HEK293 (cell line): Measurements from ENCODE around the gene NATD1.

Experiments
- CTCF ChIA-PET: fragments of 350-600 bp; formaldehyde crosslinking; extraction: SDS; loops from one replicate; lab custom pipeline; 2021; ENCODE audit warnings: antibody characterized with exemption; lab: Yijun Ruan, JAX
- POLR2A ChIA-PET: fragments of 300-600 bp; formaldehyde crosslinking; extraction: SDS; loops from one replicate; lab custom pipeline; 2020; ENCODE audit warnings: antibody characterized with exemption, inconsistent platforms; lab: Yijun Ruan, JAX
- H3K27ac ChIP-seq: fragments of 200-500 bp; sonication (Bioruptor generic); 2 replicates; pipeline ENCODE4 v1.5.1; 2014; ENCODE audit warnings: low read depth, low read length, control low read depth, inconsistent platforms; ENCODE audit errors: extremely low read depth
- H3K36me3 ChIP-seq, 2 experiments: fragments of 200-500 bp in 1 of 2; sonication (Bioruptor generic) in 1 of 2; 1 replicate in 1 of 2; 2 replicates in 1 of 2; pipeline ENCODE4 v1.5.1; 2014 to 2017; ENCODE audit warnings: inconsistent platforms in 2 of 2, low read length in 2 of 2; ENCODE audit not compliant: control insufficient read depth in 2 of 2, insufficient read depth in 1 of 2
- H3K4me1 ChIP-seq: fragments of 200-500 bp; sonication (Bioruptor generic); 2 replicates; pipeline ENCODE4 v1.5.1; 2014; ENCODE audit warnings: mild to moderate bottlenecking, low read length, inconsistent platforms; ENCODE audit not compliant: control insufficient read depth, insufficient read depth
- H3K4me3 ChIP-seq: 2 replicates; pipeline ENCODE4 v1.5.1; 2011; ENCODE audit warnings: low read depth, mild to moderate bottlenecking, control low read depth, low read length, moderate library complexity
- H3K9me3 ChIP-seq: fragments of 200-500 bp; sonication (Bioruptor generic); 2 replicates; pipeline ENCODE4 v1.5.1; 2014; ENCODE audit warnings: low read depth, low read length, inconsistent platforms; ENCODE audit not compliant: control insufficient read depth, insufficient read depth
- BCL11A ChIP-seq: fragments of 450-650 bp; formaldehyde crosslinking; IDR thresholded peaks from 2 replicates; pipeline ENCODE4 v1.5.1; 2016; ENCODE audit warnings: low read depth, missing biosample characterization, missing genetic modification characterization
- BCL11B ChIP-seq: fragments of 450-650 bp; formaldehyde crosslinking; IDR thresholded peaks from 2 replicates; pipeline ENCODE4 v1.5.1; 2016; ENCODE audit warnings: low read depth, missing biosample characterization, missing genetic modification characterization
- HOXD13 ChIP-seq: sonication (generic); formaldehyde crosslinking; IDR thresholded peaks from 2 replicates; pipeline ENCODE4 v1.8.0; 2022; ENCODE audit warnings: missing genetic modification reagents, borderline replicate concordance
- SP7 ChIP-seq: fragments of 450-650 bp; formaldehyde crosslinking; IDR thresholded peaks from 2 replicates; pipeline ENCODE4 v1.5.1; 2016; ENCODE audit warnings: missing biosample characterization, missing genetic modification characterization
- ZNF10 ChIP-seq: fragments of 450-650 bp; formaldehyde crosslinking; IDR thresholded peaks from 2 replicates; pipeline ENCODE4 v1.5.1; 2017; ENCODE audit warnings: missing biosample characterization, missing genetic modification characterization
- ZNF416 ChIP-seq: fragments of 450-650 bp; formaldehyde crosslinking; IDR thresholded peaks from 2 replicates; pipeline ENCODE4 v1.5.1; 2016; ENCODE audit warnings: missing biosample characterization, missing genetic modification characterization
- ZNF558 ChIP-seq: fragments of 450-650 bp; formaldehyde crosslinking; IDR thresholded peaks from 2 replicates; pipeline ENCODE4 v1.5.1; 2016; ENCODE audit warnings: missing biosample characterization, missing genetic modification characterization
- ZNF560 ChIP-seq: fragments of 450-650 bp; formaldehyde crosslinking; IDR thresholded peaks from 2 replicates; pipeline ENCODE4 v1.5.1; 2017; ENCODE audit warnings: missing biosample characterization, missing genetic modification characterization, borderline replicate concordance
- ZNF600 ChIP-seq: fragments of 450-650 bp; formaldehyde crosslinking; IDR thresholded peaks from 2 replicates; pipeline ENCODE4 v1.5.1; 2016; ENCODE audit warnings: missing biosample characterization, missing genetic modification characterization
- ZNF610 ChIP-seq: fragments of 450-650 bp; formaldehyde crosslinking; IDR thresholded peaks from 2 replicates; pipeline ENCODE4 v1.5.1; 2016; ENCODE audit warnings: missing biosample characterization, missing genetic modification characterization, borderline replicate concordance
- ZNF837 ChIP-seq: fragments of 450-650 bp; formaldehyde crosslinking; IDR thresholded peaks from 2 replicates; pipeline ENCODE4 v1.5.1; 2016; ENCODE audit warnings: missing biosample characterization, missing genetic modification characterization
- TF ChIP-seq, protein P1 (sequence below): fragments of 450-650 bp; formaldehyde crosslinking; IDR thresholded peaks from 2 replicates; pipeline ENCODE4 v1.5.1; 2016; ENCODE audit warnings: missing biosample characterization, missing genetic modification characterization
- TF ChIP-seq, protein P2 (sequence below): fragments of 450-650 bp; formaldehyde crosslinking; IDR thresholded peaks from 2 replicates; pipeline ENCODE4 v1.5.1; 2016; ENCODE audit warnings: missing biosample characterization, missing genetic modification characterization
- TF ChIP-seq, protein P3 (sequence below): fragments of 450-650 bp; formaldehyde crosslinking; IDR thresholded peaks from 2 replicates; pipeline ENCODE4 v1.5.1; 2017; ENCODE audit warnings: missing biosample characterization, mild to moderate bottlenecking, missing genetic modification characterization, moderate library complexity

NATD1 gene

DNA sequence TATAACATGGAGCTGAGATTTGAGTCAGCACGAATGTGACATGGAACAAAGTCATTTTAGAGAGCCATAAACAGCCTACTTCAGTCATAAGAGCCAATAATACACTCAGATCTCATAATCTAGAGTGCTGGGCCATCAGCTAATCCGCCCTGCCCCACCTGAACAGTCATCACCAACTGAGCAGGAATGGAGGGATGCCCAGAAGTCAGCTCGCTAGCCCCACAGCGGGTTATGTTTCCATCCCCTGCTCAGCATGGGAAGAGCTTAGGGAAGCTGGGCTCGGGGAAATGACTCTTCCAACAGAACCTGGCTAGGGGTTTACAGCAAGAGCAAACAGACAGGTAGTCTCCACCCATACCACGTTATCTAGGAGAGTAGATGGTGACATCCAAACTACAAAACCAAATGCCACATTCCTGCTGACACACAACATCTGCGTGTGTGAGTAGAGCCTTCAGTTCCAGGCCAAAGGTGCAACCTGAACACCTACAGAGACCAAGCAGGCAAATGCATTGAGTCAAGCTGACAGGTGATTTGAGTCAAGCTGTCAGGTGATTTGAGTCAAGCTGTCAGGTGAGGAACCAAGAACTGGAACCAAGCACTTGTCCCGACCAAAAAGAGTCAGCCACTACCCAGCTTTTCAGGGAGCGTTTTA, 41.3 kb downstream of the NATD1 start (continued):
- TF ChIP-seq, protein P1, sequence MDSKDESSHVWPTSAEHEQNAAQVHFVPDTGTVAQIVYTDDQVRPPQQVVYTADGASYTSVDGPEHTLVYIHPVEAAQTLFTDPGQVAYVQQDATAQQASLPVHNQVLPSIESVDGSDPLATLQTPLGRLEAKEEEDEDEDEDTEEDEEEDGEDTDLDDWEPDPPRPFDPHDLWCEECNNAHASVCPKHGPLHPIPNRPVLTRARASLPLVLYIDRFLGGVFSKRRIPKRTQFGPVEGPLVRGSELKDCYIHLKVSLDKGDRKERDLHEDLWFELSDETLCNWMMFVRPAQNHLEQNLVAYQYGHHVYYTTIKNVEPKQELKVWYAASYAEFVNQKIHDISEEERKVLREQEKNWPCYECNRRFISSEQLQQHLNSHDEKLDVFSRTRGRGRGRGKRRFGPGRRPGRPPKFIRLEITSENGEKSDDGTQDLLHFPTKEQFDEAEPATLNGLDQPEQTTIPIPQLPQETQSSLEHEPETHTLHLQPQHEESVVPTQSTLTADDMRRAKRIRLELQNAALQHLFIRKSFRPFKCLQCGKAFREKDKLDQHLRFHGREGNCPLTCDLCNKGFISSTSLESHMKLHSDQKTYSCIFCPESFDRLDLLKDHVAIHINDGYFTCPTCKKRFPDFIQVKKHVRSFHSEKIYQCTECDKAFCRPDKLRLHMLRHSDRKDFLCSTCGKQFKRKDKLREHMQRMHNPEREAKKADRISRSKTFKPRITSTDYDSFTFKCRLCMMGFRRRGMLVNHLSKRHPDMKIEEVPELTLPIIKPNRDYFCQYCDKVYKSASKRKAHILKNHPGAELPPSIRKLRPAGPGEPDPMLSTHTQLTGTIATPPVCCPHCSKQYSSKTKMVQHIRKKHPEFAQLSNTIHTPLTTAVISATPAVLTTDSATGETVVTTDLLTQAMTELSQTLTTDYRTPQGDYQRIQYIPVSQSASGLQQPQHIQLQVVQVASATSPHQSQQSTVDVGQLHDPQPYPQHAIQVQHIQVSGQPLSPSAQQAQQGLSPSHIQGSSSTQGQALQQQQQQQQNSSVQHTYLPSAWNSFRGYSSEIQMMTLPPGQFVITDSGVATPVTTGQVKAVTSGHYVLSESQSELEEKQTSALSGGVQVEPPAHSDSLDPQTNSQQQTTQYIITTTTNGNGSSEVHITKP (tag by site-specific recombination): peak; percentile 70
- TF ChIP-seq ZNF558 (tag by site-specific recombination) (no peak), ZNF10 (tag by site-specific recombination) (no peak), ZNF837 (tag by site-specific recombination) (no peak)

DNA sequence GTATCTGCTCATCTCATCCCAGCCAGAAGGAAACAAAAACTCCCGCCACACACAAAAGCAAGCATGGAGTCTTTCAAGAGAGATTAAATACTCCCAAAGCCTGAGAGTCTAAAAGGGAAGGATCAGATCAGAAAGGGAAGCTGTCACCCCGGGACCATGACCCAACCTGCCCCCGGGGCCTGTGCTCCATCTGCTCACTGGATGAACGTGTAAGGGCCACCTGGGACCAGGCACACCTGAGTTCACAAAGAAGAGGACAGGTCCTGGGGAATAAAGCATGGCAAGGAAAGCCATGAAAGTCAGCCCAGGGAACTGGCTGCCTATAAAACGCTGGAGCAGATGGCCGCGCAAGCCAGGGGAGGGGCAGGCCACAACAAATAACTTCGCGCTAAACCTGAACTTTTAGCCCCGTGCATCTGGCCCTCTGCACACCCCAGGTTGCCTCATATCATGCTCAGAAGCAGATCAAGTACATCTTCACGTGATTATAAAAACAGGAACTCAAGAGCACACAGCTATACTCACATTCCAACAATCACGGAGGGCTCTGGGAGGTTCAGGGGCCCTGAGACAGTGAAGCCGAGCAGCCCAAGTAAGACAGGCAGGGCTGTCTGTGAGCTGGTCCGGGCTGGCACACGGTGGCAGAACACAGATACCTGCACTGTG, 42.7 kb downstream of the NATD1 start:
- POLR2A ChIA-PET: no interaction called here
- Histone ChIP-seq H3K4me3 (no peak overlapping the region), H3K27ac (no peak overlapping the region), H3K9me3 (no peaks in the 10 kb centered on the region), H3K36me3 (peaks cover 18 to 51% of the 10 kb centered on the region in 2 experiments), H3K4me1 (peaks cover 9% of the 10 kb centered on the region)
- CTCF ChIA-PET: interaction anchor here (0.6 to 1.9 kb wide), 2 partner anchors 92 to 111 kb away, joined by 3 to 7 read pairs; no protein-coding TSS in a partner anchor
- no peak for TF ChIP-seq BCL11A (tag by site-specific recombination)
- peak; percentile 64; the same call in 1 of the 2 replicates for TF ChIP-seq ZNF600 (tag by site-specific recombination)

DNA sequence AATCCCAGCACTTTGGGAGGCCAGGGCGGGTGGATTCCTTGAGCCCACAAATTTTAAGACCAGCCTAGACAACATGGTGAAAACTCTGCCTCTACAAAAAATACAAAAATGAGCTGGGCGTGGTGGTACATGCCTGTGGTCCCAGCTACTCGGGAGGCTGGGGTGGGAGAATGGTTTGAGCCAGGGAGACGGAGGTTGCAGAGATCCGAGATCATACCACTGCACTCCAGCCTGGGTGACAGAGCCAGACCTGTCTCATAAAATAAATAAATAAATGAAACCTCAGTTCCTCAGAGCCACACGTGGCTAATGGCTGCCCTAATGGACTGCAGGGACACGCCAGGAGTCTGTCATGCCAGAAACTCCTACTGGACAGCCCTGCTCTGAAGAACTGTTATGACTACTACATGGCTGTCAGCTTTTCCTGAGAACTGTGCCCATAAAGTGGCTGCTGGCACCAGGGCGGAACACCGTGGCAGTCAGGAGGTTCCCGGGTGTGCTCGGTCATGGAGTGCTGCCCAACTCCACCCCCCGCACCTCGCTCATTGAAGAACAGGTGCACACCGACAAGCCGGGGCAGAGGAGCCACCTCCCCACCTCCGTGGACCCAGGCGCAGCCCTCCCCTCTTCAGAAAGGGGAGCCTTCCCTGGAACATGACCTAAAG, 43.6 kb downstream of the NATD1 start:
- TF ChIP-seq, protein P1 (tag by site-specific recombination): peak; percentile 53; the same call in 1 of the 2 replicates
- TF ChIP-seq SP7 (tag by site-specific recombination): no peak
- ChIA-PET CTCF (no interaction called here), POLR2A (no interaction called here)
- Histone ChIP-seq H3K36me3 (peaks cover 18 to 51% of the 10 kb centered on the region in 2 experiments), H3K4me1 (peaks cover 9% of the 10 kb centered on the region), H3K27ac (no peak overlapping the region), H3K9me3 (no peaks in the 10 kb centered on the region), H3K4me3 (no peak overlapping the region)

DNA sequence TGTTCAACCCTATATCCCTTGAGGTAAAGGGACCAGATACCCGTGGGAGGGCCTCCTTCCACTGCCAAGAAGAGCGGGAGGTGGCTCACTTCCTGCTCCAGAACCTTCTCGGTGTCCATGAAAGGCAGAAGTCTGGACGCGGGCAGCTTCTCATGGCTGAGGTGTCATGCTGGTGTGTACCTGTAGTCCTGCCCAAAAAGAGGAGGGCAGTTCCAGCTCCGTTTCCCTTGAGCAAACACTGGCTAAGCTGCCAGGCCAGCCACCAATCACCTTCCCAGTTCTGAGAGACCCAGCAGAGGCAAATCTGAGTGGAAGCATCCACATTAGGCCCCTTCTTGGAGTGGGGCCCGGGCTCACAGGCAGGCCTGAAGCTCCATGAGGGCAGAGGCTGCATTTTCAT, 44.9 kb downstream of the NATD1 start:
- Histone ChIP-seq H3K9me3 (no peaks in the 10 kb centered on the region), H3K4me1 (peaks cover 9% of the 10 kb centered on the region), H3K4me3 (no peak overlapping the region), H3K36me3 (peaks cover 18 to 52% of the 10 kb centered on the region in 2 experiments), H3K27ac (no peak overlapping the region)
- ChIA-PET POLR2A (no interaction called here), CTCF (interaction anchor here (0.7 kb wide), 1 partner anchor 1127 kb away, joined by 3 read pairs; no protein-coding TSS in a partner anchor)
- TF ChIP-seq HOXD13 (CRISPR knock-in tag): no peak
- no peak for TF ChIP-seq ZNF416
- TF ChIP-seq, protein P2, sequence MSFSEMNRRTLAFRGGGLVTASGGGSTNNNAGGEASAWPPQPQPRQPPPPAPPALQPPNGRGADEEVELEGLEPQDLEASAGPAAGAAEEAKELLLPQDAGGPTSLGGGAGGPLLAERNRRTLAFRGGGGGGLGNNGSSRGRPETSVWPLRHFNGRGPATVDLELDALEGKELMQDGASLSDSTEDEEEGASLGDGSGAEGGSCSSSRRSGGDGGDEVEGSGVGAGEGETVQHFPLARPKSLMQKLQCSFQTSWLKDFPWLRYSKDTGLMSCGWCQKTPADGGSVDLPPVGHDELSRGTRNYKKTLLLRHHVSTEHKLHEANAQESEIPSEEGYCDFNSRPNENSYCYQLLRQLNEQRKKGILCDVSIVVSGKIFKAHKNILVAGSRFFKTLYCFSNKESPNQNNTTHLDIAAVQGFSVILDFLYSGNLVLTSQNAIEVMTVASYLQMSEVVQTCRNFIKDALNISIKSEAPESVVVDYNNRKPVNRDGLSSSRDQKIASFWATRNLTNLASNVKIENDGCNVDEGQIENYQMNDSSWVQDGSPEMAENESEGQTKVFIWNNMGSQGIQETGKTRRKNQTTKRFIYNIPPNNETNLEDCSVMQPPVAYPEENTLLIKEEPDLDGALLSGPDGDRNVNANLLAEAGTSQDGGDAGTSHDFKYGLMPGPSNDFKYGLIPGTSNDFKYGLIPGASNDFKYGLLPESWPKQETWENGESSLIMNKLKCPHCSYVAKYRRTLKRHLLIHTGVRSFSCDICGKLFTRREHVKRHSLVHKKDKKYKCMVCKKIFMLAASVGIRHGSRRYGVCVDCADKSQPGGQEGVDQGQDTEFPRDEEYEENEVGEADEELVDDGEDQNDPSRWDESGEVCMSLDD: no peak
- TF ChIP-seq, protein P3, sequence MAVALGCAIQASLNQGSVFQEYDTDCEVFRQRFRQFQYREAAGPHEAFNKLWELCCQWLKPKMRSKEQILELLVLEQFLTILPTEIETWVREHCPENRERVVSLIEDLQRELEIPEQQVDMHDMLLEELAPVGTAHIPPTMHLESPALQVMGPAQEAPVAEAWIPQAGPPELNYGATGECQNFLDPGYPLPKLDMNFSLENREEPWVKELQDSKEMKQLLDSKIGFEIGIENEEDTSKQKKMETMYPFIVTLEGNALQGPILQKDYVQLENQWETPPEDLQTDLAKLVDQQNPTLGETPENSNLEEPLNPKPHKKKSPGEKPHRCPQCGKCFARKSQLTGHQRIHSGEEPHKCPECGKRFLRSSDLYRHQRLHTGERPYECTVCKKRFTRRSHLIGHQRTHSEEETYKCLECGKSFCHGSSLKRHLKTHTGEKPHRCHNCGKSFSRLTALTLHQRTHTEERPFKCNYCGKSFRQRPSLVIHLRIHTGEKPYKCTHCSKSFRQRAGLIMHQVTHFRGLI (tag by site-specific recombination): no peak
- TF ChIP-seq ZNF610 (tag by site-specific recombination): no peak
- TF ChIP-seq ZNF560: no peak
- TF ChIP-seq BCL11B (tag by site-specific recombination): no peak
